ENCODE data around the gene SLC17A7. TPM values are rescaled to one million over a fixed set of nuclear protein-coding genes. Genes with fewer than 3 reads are reported as not detected.

Gene SLC17A7
- total and polyA plus RNA-seq, 9 of the 15 experiments (the other 6 are each of a cell fraction or from before 2014, with no cell fraction given): 1.1 to 15.7 (median 2.4) TPM

- TF ChIP-seq MEIS2 (IDR thresholded peaks at IDR 0.05; ENCODE audit: partially characterized antibody) (no peak), PHB2 (IDR thresholded peaks at IDR 0.05; ENCODE audit: low read depth) (no peak), RBM34 (IDR thresholded peaks at IDR 0.05; ENCODE audit: borderline replicate concordance, insufficient read depth, low read length) (no peak), C11orf30 (IDR thresholded peaks at IDR 0.05; ENCODE audit: low read depth) (peak; percentile 47; the same call in 1 of the 2 replicates), POLR2H (tag; IDR thresholded peaks at IDR 0.05; ENCODE audit: low read depth) (no peak), ETV6 (IDR thresholded peaks at IDR 0.05; ENCODE audit: borderline replicate concordance in 1 of 2, low read depth in 2 of 2, low read length in 1 of 2) (no peak), ETV6 (CRISPR knock-in tag; IDR thresholded peaks at IDR 0.05; ENCODE audit: borderline replicate concordance) (no peak), OTX1 (CRISPR knock-in tag; IDR thresholded peaks at IDR 0.05) (no peak), MCM5 (IDR thresholded peaks at IDR 0.05; ENCODE audit: low read depth) (no peak), POLR2A (conservative IDR thresholded peaks at IDR 0.05) (no peak), ZKSCAN1 (IDR thresholded peaks at IDR 0.05; ENCODE audit: low read depth, low read length) (no peak), MAFG (tag; conservative IDR thresholded peaks at IDR 0.05) (peak; percentile 75), TSHZ1 (CRISPR knock-in tag; IDR thresholded peaks at IDR 0.05) (no peak), IRF2 (CRISPR knock-in tag; IDR thresholded peaks at IDR 0.05) (no peak), ZNF197 (CRISPR knock-in tag; IDR thresholded peaks at IDR 0.05; ENCODE audit: low read depth) (no peak), ZNF316 (IDR thresholded peaks at IDR 0.05) (peak; percentile 35; the same call in 1 of the 2 replicates)
- TF ChIP-seq, protein P1, sequence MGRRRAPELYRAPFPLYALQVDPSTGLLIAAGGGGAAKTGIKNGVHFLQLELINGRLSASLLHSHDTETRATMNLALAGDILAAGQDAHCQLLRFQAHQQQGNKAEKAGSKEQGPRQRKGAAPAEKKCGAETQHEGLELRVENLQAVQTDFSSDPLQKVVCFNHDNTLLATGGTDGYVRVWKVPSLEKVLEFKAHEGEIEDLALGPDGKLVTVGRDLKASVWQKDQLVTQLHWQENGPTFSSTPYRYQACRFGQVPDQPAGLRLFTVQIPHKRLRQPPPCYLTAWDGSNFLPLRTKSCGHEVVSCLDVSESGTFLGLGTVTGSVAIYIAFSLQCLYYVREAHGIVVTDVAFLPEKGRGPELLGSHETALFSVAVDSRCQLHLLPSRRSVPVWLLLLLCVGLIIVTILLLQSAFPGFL (CRISPR knock-in tag; IDR thresholded peaks at IDR 0.05): no peak
These were observed 15.0 kb upstream of the SLC17A7 start (continued) for GRCh38 chr19:49456326-49456725.
